Measurements from ENCODE around the gene TBC1D10B.

DNA sequence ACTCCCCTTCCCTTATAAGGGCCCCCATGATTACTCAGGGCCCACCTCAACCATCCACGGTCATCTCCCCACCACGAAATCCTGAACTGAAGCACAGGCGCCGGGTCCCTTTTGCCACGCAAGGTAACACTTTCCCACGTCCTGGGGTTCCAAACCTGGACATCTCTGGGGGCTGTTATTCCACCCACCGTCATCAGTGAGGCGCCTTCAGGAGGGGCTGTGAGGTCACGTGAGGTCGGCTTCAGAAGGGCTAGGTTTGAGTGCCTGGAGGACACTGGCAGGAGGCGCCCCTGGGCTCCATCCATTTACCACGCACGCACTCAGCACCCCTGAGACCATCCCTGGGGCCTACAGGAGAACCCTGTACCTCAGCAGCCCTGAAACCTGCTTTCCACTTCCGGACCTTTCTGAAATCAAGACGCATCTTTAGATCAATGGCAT, 19.3 kb downstream of the TBC1D10B start:
- TF ChIP-seq, protein P1, sequence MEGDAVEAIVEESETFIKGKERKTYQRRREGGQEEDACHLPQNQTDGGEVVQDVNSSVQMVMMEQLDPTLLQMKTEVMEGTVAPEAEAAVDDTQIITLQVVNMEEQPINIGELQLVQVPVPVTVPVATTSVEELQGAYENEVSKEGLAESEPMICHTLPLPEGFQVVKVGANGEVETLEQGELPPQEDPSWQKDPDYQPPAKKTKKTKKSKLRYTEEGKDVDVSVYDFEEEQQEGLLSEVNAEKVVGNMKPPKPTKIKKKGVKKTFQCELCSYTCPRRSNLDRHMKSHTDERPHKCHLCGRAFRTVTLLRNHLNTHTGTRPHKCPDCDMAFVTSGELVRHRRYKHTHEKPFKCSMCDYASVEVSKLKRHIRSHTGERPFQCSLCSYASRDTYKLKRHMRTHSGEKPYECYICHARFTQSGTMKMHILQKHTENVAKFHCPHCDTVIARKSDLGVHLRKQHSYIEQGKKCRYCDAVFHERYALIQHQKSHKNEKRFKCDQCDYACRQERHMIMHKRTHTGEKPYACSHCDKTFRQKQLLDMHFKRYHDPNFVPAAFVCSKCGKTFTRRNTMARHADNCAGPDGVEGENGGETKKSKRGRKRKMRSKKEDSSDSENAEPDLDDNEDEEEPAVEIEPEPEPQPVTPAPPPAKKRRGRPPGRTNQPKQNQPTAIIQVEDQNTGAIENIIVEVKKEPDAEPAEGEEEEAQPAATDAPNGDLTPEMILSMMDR (IDR thresholded peaks at IDR 0.05) = no peak
- TF ChIP-seq POLR2A (IDR thresholded peaks at IDR 0.05) = no peak

Data from suprapubic skin (tissue), 3 donors.